ENCODE data around the gene STARD4. TPM values are rescaled to one million over a fixed set of nuclear protein-coding genes. Genes with fewer than 3 reads are reported as not detected.

STARD4 gene
- total and polyA plus RNA-seq, 9 of the 15 experiments (the other 6 are each of a cell fraction or from before 2014, with no cell fraction given), result 28.4 to 88.0 (median 34.0) TPM

DNA sequence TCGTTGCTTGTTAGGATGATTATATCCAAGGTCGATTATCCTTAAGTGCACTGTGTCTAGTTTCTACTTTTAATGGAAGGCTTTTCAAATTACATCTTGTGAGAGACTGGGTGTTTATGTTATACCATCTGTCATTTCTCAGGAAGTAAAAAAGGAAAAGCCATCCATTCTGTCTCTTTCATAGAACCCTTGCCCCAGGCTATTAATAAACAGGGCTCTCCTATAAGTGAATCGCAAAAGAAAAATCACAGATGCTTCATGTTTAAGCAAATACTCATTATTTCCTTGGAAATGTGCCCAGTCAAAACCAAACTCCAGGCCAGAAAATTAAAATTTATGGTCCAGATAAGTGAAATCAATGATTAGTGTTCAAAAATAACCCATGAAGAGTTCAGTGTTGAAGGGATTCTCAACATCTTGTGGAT, 58.1 kb downstream of the STARD4 start:
- TF ChIP-seq RAD21 (CRISPR knock-in tag; conservative IDR thresholded peaks at IDR 0.05 in 1 of 2, IDR thresholded peaks at IDR 0.05 in 1 of 2), result no peak
- no peak for TF ChIP-seq TGIF2 (CRISPR knock-in tag; IDR thresholded peaks at IDR 0.05)
- no peak for TF ChIP-seq ZNF311 (CRISPR knock-in tag; IDR thresholded peaks at IDR 0.05)
- no peak for TF ChIP-seq BRD4 (IDR thresholded peaks at IDR 0.05)
- no peak for TF ChIP-seq HDAC8 (tag; IDR thresholded peaks at IDR 0.05)
- TF ChIP-seq MECOM (CRISPR knock-in tag; IDR thresholded peaks at IDR 0.05), result no peak
- TF ChIP-seq HDAC6 (IDR thresholded peaks at IDR 0.05; ENCODE audit: low read depth, low read length), result no peak
- no peak for TF ChIP-seq PHTF2 (CRISPR knock-in tag; IDR thresholded peaks at IDR 0.05)
- TF ChIP-seq ZNF3 (CRISPR knock-in tag; IDR thresholded peaks at IDR 0.05), result no peak
- TF ChIP-seq, protein P1, sequence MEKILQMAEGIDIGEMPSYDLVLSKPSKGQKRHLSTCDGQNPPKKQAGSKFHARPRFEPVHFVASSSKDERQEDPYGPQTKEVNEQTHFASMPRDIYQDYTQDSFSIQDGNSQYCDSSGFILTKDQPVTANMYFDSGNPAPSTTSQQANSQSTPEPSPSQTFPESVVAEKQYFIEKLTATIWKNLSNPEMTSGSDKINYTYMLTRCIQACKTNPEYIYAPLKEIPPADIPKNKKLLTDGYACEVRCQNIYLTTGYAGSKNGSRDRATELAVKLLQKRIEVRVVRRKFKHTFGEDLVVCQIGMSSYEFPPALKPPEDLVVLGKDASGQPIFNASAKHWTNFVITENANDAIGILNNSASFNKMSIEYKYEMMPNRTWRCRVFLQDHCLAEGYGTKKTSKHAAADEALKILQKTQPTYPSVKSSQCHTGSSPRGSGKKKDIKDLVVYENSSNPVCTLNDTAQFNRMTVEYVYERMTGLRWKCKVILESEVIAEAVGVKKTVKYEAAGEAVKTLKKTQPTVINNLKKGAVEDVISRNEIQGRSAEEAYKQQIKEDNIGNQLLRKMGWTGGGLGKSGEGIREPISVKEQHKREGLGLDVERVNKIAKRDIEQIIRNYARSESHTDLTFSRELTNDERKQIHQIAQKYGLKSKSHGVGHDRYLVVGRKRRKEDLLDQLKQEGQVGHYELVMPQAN (IDR thresholded peaks at IDR 0.05; ENCODE audit: borderline replicate concordance), result no peak
- TF ChIP-seq FOXA1 (IDR thresholded peaks at IDR 0.05; ENCODE audit: borderline replicate concordance), result no peak
- no peak for TF ChIP-seq PURB (CRISPR knock-in tag; IDR thresholded peaks at IDR 0.05; ENCODE audit: low read depth)
- TF ChIP-seq ARNT (IDR thresholded peaks at IDR 0.05), result no peak
- DNase-seq (ENCODE audit: extremely low read depth in 1 of 4, low spot score in 3 of 4) (no peak), FAIRE-seq (no peak), ATAC-seq (no peak)
- H3K36me3 ChIP-seq (ENCODE audit: control insufficient read depth, insufficient read depth, low read length), result no peaks in the 10 kb centered on the region
- H3K9me1 ChIP-seq (ENCODE audit: control insufficient read depth, insufficient read depth, low read length), result no peaks in the 10 kb centered on the region
- in situ Hi-C loops (cut with MboI) (no loop called here), intact Hi-C loops (cut with micrococcal nuclease) (no loop called here)
- no peak overlapping the region for H3K27ac ChIP-seq (ENCODE audit: extremely low read depth, low read depth, low read length)
- no peaks in the 10 kb centered on the region for H3K79me2 ChIP-seq (ENCODE audit: control insufficient read depth, insufficient read depth, low read length)
- H3K4me2 ChIP-seq (ENCODE audit: insufficient read depth, low read length), result no peak overlapping the region
- no peaks in the 10 kb centered on the region for H3K4me1 ChIP-seq (replicated peaks in 1 of 2; ENCODE audit: control insufficient read depth in 2 of 2, insufficient read depth in 2 of 2, low read length in 2 of 2)
- peaks cover 0 to 8% of the 10 kb centered on the region in 2 experiments; a peak in 4 of 5 replicates for H3K27me3 ChIP-seq (ENCODE audit: control insufficient read depth in 2 of 2, insufficient read depth in 2 of 2, low read length in 2 of 2)
- H2AFZ ChIP-seq (ENCODE audit: low read depth, low read length), result no peak overlapping the region
- no peak overlapping the region for H3K9ac ChIP-seq (ENCODE audit: insufficient read depth in 1 of 2, low read depth in 2 of 2, low read length in 2 of 2)
- H3K9me3 ChIP-seq (replicated peaks; ENCODE audit: control insufficient read depth, insufficient read depth, low read depth, low read length), result no peaks in the 10 kb centered on the region
- no peaks in the 10 kb centered on the region for H4K20me1 ChIP-seq (replicated peaks; ENCODE audit: control insufficient read depth, insufficient read depth, low read length)
- POLR2A ChIA-PET, result no interaction called here
- BruUV-seq (replicated peaks), result no TSS peak
- 0% methylated on average over 3 of the region's 3 CpGs for WGBS (ENCODE audit: insufficient coverage, low coverage, missing lambda C conversion rate)
- CTCF ChIA-PET (ENCODE audit: low intra/inter-chr PET ratio), result no interaction called here
- no peak overlapping the region for H3K4me3 ChIP-seq

Measured in K562 (cell line).